A673 (cell line): ENCODE results near the gene ZNFX1.

ENCODE experiments used
- CTCF ChIP-seq: fragments of 300-800, 200-600 bp; sonication (generic); conservative IDR thresholded peaks from 2 replicates; pipeline ENCODE4 v1.5.1; 2017; ENCODE audit warnings: low read depth, mild to moderate bottlenecking, antibody characterized with exemption, low read length, moderate library complexity, mixed read lengths
- EZH2 ChIP-seq: fragments of 200-600 bp; sonication (generic); IDR thresholded peaks from 2 replicates; pipeline ENCODE4 v1.6.1; 2017; ENCODE audit warnings: borderline replicate concordance, low read depth, mild to moderate bottlenecking, mixed read lengths, antibody characterized with exemption, low read length; ENCODE audit not compliant: poor library complexity, severe bottlenecking

GRCh38 chr20:49275636-49276035, 2.2 kb downstream of the ZNFX1 start:
- TF ChIP-seq CTCF (no peak), EZH2 (no peak)
